ENCODE results near the gene GNG7.

Gene GNG7

GRCh38 chr19:2678044-2678671 is 24.3 kb downstream of the GNG7 start:
- Histone ChIP-seq H3K4me3 (ENCODE audit: low read length) (no peak overlapping the region), H3K79me2 (ENCODE audit: low read length) (no peaks in the 10 kb centered on the region), H3K27ac (ENCODE audit: low read length) (peak overlapping the region; percentile 2; the same call in 1 of the 2 replicates), H2AFZ (ENCODE audit: low read depth, low read length) (no peak overlapping the region), H3K27me3 (ENCODE audit: low read depth, low read length) (peaks cover 14% of the 10 kb centered on the region; the same call in 1 of the 2 replicates), H4K20me1 (ENCODE audit: insufficient read depth, low read length) (no peaks in the 10 kb centered on the region), H3K4me2 (ENCODE audit: low read length) (peak overlapping the region; percentile 25), H3K9ac (ENCODE audit: low read length) (no peak overlapping the region), H3K9me3 (ENCODE audit: insufficient read depth, low read length) (peaks cover 12% of the 10 kb centered on the region), H3K36me3 (replicated peaks; ENCODE audit: low read depth, low read length) (no peaks in the 10 kb centered on the region), H3K4me1 (ENCODE audit: low read length) (peaks cover 18% of the 10 kb centered on the region)
- no peak for TF ChIP-seq CTCF (IDR thresholded peaks at IDR 0.05; ENCODE audit: low read depth, low read length)

GRCh38 chr19:2676823-2677222 is 25.7 kb downstream of the GNG7 start:
- H2AFZ ChIP-seq (ENCODE audit: low read depth, low read length): no peak overlapping the region
- H3K27me3 ChIP-seq (ENCODE audit: low read depth, low read length): peaks cover 14% of the 10 kb centered on the region; the same call in 1 of the 2 replicates
- no peak overlapping the region for H3K9ac ChIP-seq (ENCODE audit: low read length)
- no peaks in the 10 kb centered on the region for H4K20me1 ChIP-seq (ENCODE audit: insufficient read depth, low read length)
- no peak overlapping the region for H3K4me3 ChIP-seq (ENCODE audit: low read length)
- H3K4me2 ChIP-seq (ENCODE audit: low read length): no peak overlapping the region
- no peak overlapping the region for H3K27ac ChIP-seq (ENCODE audit: low read length)
- H3K9me3 ChIP-seq (ENCODE audit: insufficient read depth, low read length): peaks cover 12% of the 10 kb centered on the region
- peaks cover 18% of the 10 kb centered on the region for H3K4me1 ChIP-seq (ENCODE audit: low read length)
- no peak for TF ChIP-seq EZH2phosphoT487 (IDR thresholded peaks at IDR 0.05; ENCODE audit: low read depth)
- H3K79me2 ChIP-seq (ENCODE audit: low read length): no peaks in the 10 kb centered on the region
- no peaks in the 10 kb centered on the region for H3K36me3 ChIP-seq (replicated peaks; ENCODE audit: low read depth, low read length)

GRCh38 chr19:2675892-2676291 is 26.6 kb downstream of the GNG7 start:
- H3K27ac ChIP-seq (ENCODE audit: low read length): no peak overlapping the region
- peaks cover 14% of the 10 kb centered on the region for H3K4me1 ChIP-seq (ENCODE audit: low read length)
- H3K9ac ChIP-seq (ENCODE audit: low read length): no peak overlapping the region
- peaks cover 12% of the 10 kb centered on the region for H3K9me3 ChIP-seq (ENCODE audit: insufficient read depth, low read length)
- H3K4me2 ChIP-seq (ENCODE audit: low read length): no peak overlapping the region
- TF ChIP-seq EZH2phosphoT487 (IDR thresholded peaks at IDR 0.05; ENCODE audit: low read depth): no peak
- no peak for TF ChIP-seq CTCF (IDR thresholded peaks at IDR 0.05; ENCODE audit: low read depth, low read length)
- H4K20me1 ChIP-seq (ENCODE audit: insufficient read depth, low read length): no peaks in the 10 kb centered on the region
- H3K4me3 ChIP-seq (ENCODE audit: low read length): no peak overlapping the region
- no peaks in the 10 kb centered on the region for H3K79me2 ChIP-seq (ENCODE audit: low read length)
- no peaks in the 10 kb centered on the region for H3K36me3 ChIP-seq (replicated peaks; ENCODE audit: low read depth, low read length)
- no peak overlapping the region for H2AFZ ChIP-seq (ENCODE audit: low read depth, low read length)
- H3K27me3 ChIP-seq (ENCODE audit: low read depth, low read length): peaks cover 14% of the 10 kb centered on the region; the same call in 1 of the 2 replicates

- Histone ChIP-seq H3K9ac (ENCODE audit: low read length) (no peak overlapping the region), H3K4me3 (ENCODE audit: low read length) (no peak overlapping the region), H3K4me1 (ENCODE audit: low read length) (peaks cover 13% of the 10 kb centered on the region), H3K79me2 (ENCODE audit: low read length) (no peaks in the 10 kb centered on the region), H3K27me3 (ENCODE audit: low read depth, low read length) (peaks cover 7% of the 10 kb centered on the region; the same call in 1 of the 2 replicates), H3K9me3 (ENCODE audit: insufficient read depth, low read length) (no peaks in the 10 kb centered on the region), H3K27ac (ENCODE audit: low read length) (no peak overlapping the region), H4K20me1 (ENCODE audit: insufficient read depth, low read length) (no peaks in the 10 kb centered on the region), H2AFZ (ENCODE audit: low read depth, low read length) (no peak overlapping the region), H3K4me2 (ENCODE audit: low read length) (no peak overlapping the region), H3K36me3 (replicated peaks; ENCODE audit: low read depth, low read length) (no peaks in the 10 kb centered on the region)
- TF ChIP-seq CTCF (IDR thresholded peaks at IDR 0.05; ENCODE audit: low read depth, low read length) (no peak), EZH2phosphoT487 (IDR thresholded peaks at IDR 0.05; ENCODE audit: low read depth) (no peak)
These were observed 32.3 kb downstream of the GNG7 start for GRCh38 chr19:2670217-2670616.
